ENCODE results near the gene DCLK3.

Gene DCLK3

GRCh38 chr3:36663666-36664291, 100.6 kb downstream of the DCLK3 start:
- no peak for DNase-seq

GRCh38 chr3:36662626-36663025, 101.7 kb downstream of the DCLK3 start:
- DNase-seq, result no peak
